ENCODE results near the gene SPINDOC.

GRCh38 chr11:63831326-63831725 lies 18.1 kb downstream of the SPINDOC start:
- TF ChIP-seq CREB5 (CRISPR knock-in tag; IDR thresholded peaks at IDR 0.05; ENCODE audit: low read depth): no peak
- no peak for TF ChIP-seq OSR1 (CRISPR knock-in tag; IDR thresholded peaks at IDR 0.05)
- TF ChIP-seq ARNTL (CRISPR knock-in tag; IDR thresholded peaks at IDR 0.05; ENCODE audit: borderline replicate concordance, low read depth): no peak
- no peak for TF ChIP-seq RARB (CRISPR knock-in tag; IDR thresholded peaks at IDR 0.05)
- no peak for TF ChIP-seq BACH2 (CRISPR knock-in tag; IDR thresholded peaks at IDR 0.05; ENCODE audit: borderline replicate concordance)
